HG03097 (cell line): Measurements from ENCODE around the gene RTN4.
"Not testable (repeated sequence)": the region's sequence is repeated elsewhere in the genome, so short reads cannot be mapped to it uniquely, and the experiment has no call there.

Experiments used
- ATAC-seq: cut with Tn5 transposase; IDR thresholded peaks from one replicate; pipeline ENCODE4 v1.9.1; 2021; ENCODE audit not compliant: unreplicated experiment, low FRiP score

The RTN4 gene

GRCh38 chr2:55050100-55050994 lies at the start of gene RTN4:
Gene RTN4, minus strand, starts transcription at chr2:55050451. Its CDS starts 151 bp downstream, at chr2:55050300.
- peak; percentile 83 for ATAC-seq

- ATAC-seq, result no peak
Observed at GRCh38 chr2:55099493-55099877, 49.2 kb upstream of the RTN4 start.

GRCh38 chr2:55097461-55098410 lies 47.5 kb upstream of the RTN4 start:
- no peak for ATAC-seq

GRCh38 chr2:55097082-55097460 lies 46.8 kb upstream of the RTN4 start:
- ATAC-seq, result no peak

- no peak for ATAC-seq
Observed at GRCh38 chr2:55096586-55096985, 46.3 kb upstream of the RTN4 start.

GRCh38 chr2:55093381-55093780 lies 43.1 kb upstream of the RTN4 start:
- no peak for ATAC-seq

- no peak for ATAC-seq
Observed at GRCh38 chr2:55092439-55092838, 42.2 kb upstream of the RTN4 start.

GRCh38 chr2:55091681-55092080 lies 41.4 kb upstream of the RTN4 start:
- ATAC-seq, result not testable (repeated sequence)

- no peak for ATAC-seq
Observed at GRCh38 chr2:55090702-55091101, 40.5 kb upstream of the RTN4 start.

GRCh38 chr2:55089726-55090125 lies 39.5 kb upstream of the RTN4 start:
- ATAC-seq, result no peak

GRCh38 chr2:55088400-55088799 lies 38.1 kb upstream of the RTN4 start:
- ATAC-seq, result no peak

GRCh38 chr2:55087936-55088335 lies 37.7 kb upstream of the RTN4 start:
- no peak for ATAC-seq

GRCh38 chr2:55087501-55087900 lies 37.2 kb upstream of the RTN4 start:
- ATAC-seq, result no peak

- ATAC-seq, result no peak
Observed at GRCh38 chr2:55085113-55086040, 35.1 kb upstream of the RTN4 start.

- ATAC-seq, result no peak
Observed at GRCh38 chr2:55084641-55085040, 34.4 kb upstream of the RTN4 start.

- no peak for ATAC-seq
Observed at GRCh38 chr2:55080204-55080738, 30.0 kb upstream of the RTN4 start.

- ATAC-seq, result no peak
Observed at GRCh38 chr2:55078956-55079355, 28.7 kb upstream of the RTN4 start.

GRCh38 chr2:55076721-55077120 lies 26.5 kb upstream of the RTN4 start:
- ATAC-seq, result no peak

- not testable (repeated sequence) for ATAC-seq
Observed at GRCh38 chr2:55076019-55076418, 25.8 kb upstream of the RTN4 start.
